GM19324 (cell line): ENCODE data around the gene AMPH.
"Not testable (repeated sequence)": the region's sequence is repeated elsewhere in the genome, so short reads cannot be mapped to it uniquely, and the experiment has no call there.

Experiments used
- ATAC-seq: cut with Tn5 transposase; IDR thresholded peaks from one replicate; pipeline ENCODE4 v1.9.1; 2021; ENCODE audit warnings: mild to moderate bottlenecking, moderate library complexity; ENCODE audit not compliant: unreplicated experiment, low FRiP score

The AMPH gene

DNA sequence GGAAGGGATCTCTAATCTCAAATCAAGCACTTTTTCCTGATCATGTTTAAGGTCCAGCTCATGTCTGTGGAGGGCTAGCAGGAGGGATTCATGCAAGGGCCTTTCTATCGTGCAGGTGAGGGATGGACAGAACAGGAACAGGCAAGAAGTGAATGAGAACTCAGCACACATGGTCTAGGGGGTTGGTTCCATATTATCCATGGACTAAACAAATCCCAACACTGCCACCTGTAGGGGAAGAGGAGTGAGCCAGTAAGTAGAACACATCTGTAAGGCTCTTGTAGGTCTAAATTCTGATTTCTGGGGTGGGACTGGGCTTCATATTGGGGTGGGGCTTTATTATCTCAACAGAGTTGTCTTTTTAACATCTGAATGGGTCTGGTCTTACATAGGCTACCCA is 219.8 kb downstream of the AMPH start:
- no peak for ATAC-seq

DNA sequence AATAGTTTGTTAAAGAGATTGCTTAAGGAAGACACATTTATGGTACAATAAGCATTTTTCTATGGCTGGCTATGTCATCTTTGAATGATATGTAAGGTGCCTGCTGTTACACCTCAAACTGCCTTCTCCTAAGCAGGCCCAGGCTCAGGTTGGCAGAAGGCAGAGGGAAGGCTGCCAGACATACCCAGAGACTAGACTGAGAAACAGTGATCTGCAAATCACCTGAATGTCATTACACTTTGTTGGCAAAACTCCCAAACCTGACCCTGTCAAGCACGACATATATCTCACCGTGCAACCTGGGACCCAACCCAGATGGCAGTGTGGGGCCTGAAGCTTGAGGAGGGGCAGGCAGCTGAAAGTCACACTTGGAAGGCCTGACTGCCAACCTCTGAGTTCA is 221.1 kb downstream of the AMPH start:
- ATAC-seq, result no peak

DNA sequence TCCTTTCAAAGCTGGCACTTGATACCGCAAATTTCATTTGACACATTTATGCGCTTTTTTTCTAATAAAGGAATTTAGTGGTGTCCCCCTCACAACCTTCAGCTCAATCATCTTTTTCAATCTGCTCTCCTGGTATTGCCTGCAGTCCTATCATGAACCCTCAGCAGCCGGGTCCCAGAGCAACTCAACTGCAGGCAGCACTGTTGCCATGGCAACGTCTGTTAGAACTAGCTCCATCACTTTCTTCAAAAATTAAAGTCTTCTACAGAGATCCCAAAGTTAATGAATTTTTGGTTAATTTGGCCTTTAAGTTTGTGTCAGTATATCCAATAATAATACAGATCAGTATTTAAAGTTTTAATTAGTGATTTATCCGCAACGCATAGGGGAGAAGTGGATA is 221.6 kb downstream of the AMPH start:
- no peak for ATAC-seq

DNA sequence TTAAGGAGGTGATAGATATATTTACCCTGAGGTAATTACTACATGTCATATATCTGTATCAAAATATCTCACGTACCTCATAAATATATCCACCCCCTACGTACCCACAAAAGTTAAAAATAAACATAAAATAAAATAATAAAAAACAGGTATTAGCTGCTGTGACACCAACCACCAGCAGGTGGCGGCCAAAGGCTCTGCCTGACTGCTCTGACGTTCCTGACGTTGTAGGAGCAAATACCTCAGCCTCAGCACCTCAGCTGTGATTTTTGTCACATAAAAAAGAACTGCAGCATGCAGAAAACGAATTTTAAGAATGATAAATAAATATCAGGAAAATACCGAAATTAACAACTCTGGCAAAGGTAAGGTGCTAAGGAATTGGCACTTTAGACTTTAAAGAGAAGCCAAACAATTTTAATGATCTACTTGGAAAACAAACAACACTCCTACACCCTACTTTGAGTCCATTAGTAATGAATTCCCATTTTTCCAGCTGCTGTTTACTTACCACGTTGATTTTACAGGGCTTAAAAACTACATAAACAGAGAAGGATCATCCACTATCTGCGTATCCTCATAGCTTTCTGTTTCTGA is 232.3 kb downstream of the AMPH start:
- ATAC-seq, result no peak

DNA sequence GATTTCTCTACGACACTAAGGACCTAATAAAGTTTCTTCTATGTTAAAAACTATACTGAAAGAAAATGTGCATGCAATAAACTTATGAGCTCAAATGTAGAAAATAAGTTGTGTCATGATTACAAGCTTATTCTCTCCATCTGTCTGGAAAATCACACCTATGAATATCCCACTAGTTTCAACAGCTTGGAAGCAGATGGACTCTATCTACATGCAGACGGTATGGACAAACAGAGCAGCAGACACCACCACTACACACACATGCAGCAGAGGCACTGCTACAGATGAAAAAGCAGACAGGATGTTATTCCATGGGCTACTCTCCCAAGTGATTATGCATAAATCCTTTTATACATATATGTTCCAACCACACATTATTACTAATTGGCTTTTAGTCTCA is 234.3 kb downstream of the AMPH start:
- no peak for ATAC-seq

GRCh38 chr7:38395921-38396552 is 235.1 kb downstream of the AMPH start:
- not testable (repeated sequence) for ATAC-seq

- no peak for ATAC-seq
Observed at GRCh38 chr7:38394660-38395059, 236.5 kb downstream of the AMPH start.

- ATAC-seq, result peak; percentile 76
Observed at GRCh38 chr7:38393874-38394273, 237.3 kb downstream of the AMPH start.

DNA sequence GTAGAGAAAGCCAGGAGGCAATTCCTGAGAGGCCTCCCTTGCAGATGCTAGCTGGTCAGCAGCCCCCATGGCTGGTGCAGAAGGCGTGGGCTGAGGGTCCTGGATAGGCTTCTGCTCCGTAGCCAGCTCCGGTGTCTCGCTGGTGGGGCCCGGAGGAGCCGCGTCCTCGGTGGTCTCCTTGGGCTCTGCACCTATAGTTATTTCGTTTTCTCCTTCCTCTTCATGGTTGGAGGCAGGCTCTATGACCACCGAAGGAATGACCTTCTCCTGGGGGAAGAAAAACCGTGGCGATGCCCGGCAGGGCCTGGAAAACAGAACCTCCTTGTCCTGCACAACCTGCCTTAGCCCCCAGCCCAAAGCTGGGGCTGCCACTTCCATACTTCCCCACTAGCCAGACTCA is 239.4 kb downstream of the AMPH start:
- no peak for ATAC-seq

DNA sequence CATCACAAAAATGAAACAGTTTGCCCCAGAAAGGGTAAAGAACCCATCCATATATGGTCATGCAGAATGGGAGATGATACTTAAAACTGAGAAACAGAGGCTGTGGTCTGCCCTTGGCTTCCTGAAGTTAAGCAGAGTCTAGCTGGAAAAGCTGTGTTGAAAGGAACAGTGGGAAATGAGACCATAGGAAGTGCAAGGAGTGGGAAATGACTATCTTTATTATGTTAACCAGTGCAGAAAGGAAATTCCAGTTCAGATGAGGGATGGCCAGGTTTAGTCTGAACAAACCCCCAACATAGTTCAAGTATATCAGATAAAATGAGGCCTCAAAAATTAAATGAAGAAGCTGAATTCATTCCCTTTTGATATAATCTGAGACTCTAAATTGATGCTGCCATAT is 245.5 kb downstream of the AMPH start:
- ATAC-seq, result no peak

GRCh38 chr7:38383281-38383680 is 247.9 kb downstream of the AMPH start:
- ATAC-seq, result no peak

GRCh38 chr7:38382684-38383083 is 248.5 kb downstream of the AMPH start:
- no peak for ATAC-seq

DNA sequence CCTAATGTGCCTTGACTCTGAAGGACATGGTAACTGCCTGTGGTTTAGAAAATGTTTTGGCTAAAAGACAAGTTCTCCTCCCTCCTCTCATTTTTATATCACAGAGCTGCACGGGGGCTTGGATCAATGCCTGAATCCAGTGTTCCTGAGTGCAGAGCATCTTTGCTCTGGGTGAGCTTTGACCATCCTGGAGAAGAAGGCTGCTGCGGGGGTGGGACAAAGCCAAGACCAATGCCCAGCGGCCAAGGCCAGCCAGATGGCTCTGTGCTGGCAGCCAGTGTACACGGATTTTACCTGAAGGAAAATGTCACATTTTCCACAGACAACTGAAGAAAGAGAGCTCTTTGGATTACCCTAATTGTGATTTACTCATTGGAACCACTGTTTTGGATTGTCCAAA is 255.7 kb downstream of the AMPH start:
- no peak for ATAC-seq

GRCh38 chr7:38374507-38374906 is 256.7 kb downstream of the AMPH start:
- no peak for ATAC-seq

GRCh38 chr7:38373155-38373554 is 258.0 kb downstream of the AMPH start:
- ATAC-seq, result no peak

GRCh38 chr7:38372290-38372689 is 258.9 kb downstream of the AMPH start:
- ATAC-seq, result no peak

GRCh38 chr7:38369816-38370493 is 261.2 kb downstream of the AMPH start:
- peak; percentile 75 for ATAC-seq

GRCh38 chr7:38368191-38368605 is 263.0 kb downstream of the AMPH start:
- no peak for ATAC-seq

DNA sequence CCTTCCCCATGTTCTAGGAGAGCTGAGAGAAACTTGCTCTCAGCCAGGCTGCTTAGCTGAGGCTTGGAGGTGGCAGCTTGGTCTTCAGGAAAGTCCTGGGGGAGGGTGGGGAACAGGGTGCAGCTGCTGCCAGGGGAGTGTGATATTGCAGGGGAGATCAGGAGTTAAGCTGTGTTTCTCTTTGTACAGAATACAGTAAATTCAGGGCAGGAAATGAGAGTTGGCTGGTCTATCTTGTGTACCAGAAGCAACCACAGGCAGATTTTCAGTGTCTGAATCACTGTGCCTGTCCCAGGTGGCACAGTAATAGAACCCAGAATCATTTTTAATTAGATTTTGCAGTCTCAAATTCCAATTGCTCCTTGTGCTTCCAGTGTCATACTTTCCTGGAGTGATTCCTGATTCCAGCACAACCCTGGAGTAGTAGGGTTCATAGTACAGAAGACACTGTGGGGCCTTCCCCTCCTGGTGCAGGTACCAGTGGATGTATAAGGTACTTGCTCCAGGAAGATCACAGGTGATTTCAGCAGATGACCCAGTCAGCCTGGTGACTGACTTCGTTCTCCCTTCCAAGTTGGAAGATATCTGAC is 263.8 kb downstream of the AMPH start:
- ATAC-seq, result peak; percentile 62

DNA sequence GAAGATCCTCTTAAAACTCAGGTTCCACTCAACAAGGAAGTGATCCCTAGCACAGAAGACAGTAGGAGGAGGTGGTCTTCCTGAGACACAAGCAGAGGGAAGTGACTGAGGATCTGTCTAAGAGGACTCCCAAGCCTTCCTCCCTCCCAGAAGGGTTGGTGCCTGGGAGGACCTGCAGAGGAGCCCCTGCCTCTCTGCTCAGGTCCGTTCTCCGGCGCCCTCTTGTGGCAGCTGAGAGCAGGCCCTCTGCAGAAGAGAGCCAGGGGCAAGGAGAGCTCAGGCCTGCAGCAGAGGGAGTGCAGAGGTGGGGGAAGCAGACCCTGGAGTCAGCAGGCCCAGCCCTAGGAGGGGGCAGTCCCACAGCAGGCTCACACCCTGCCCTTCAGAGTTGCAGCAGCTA is 267.8 kb downstream of the AMPH start:
- not testable (repeated sequence) for ATAC-seq

GRCh38 chr7:38362611-38363237 is 268.4 kb downstream of the AMPH start:
- peak; percentile 30 for ATAC-seq
